C4-2B (cell line): ENCODE results near the gene POLN.

Source experiments
- ZFX ChIP-seq: fragments of 450-650 bp; IDR thresholded peaks from 2 replicates; pipeline ENCODE4 v1.6.1; 2017
- TF ChIP-seq, protein P1 (sequence below): fragments of 450-650 bp; conservative IDR thresholded peaks from 2 replicates; pipeline ENCODE4 v1.5.1; 2017; ENCODE audit warnings: mild to moderate bottlenecking

- TF ChIP-seq, protein P1, sequence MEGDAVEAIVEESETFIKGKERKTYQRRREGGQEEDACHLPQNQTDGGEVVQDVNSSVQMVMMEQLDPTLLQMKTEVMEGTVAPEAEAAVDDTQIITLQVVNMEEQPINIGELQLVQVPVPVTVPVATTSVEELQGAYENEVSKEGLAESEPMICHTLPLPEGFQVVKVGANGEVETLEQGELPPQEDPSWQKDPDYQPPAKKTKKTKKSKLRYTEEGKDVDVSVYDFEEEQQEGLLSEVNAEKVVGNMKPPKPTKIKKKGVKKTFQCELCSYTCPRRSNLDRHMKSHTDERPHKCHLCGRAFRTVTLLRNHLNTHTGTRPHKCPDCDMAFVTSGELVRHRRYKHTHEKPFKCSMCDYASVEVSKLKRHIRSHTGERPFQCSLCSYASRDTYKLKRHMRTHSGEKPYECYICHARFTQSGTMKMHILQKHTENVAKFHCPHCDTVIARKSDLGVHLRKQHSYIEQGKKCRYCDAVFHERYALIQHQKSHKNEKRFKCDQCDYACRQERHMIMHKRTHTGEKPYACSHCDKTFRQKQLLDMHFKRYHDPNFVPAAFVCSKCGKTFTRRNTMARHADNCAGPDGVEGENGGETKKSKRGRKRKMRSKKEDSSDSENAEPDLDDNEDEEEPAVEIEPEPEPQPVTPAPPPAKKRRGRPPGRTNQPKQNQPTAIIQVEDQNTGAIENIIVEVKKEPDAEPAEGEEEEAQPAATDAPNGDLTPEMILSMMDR = no peak
- TF ChIP-seq ZFX = no peak
Observed at GRCh38 chr4:2070421-2071251, 171.3 kb downstream of the POLN start.
